ENCODE data around the gene ZBTB11.
"Not testable (repeated sequence)": the region's sequence is repeated elsewhere in the genome, so short reads cannot be mapped to it uniquely, and the experiment has no call there.

ZBTB11 gene

GRCh38 chr3:101676765-101677435, at the start of gene ZBTB11:
ZBTB11 (minus strand) TSS chr3:101677132; CDS start chr3:101676914, 218 bp downstream.
- DNase-seq, result peak; percentile 100

GRCh38 chr3:101725890-101726275, 49.0 kb upstream of the ZBTB11 start:
- no peak for DNase-seq

- DNase-seq, result peak; percentile 43
These were observed 48.4 kb upstream of the ZBTB11 start for GRCh38 chr3:101725194-101725889.

GRCh38 chr3:101724329-101725193, 47.6 kb upstream of the ZBTB11 start, which contains the start of gene CEP97:
CEP97 (plus strand) TSS chr3:101724614; CDS start chr3:101724677, 63 bp downstream.
- DNase-seq, result peak; percentile 94

- peak; percentile 9 for DNase-seq
These were observed 45.7 kb upstream of the ZBTB11 start for GRCh38 chr3:101722394-101723173.

GRCh38 chr3:101720851-101721840, 44.2 kb upstream of the ZBTB11 start:
- DNase-seq, result peak; percentile 21

GRCh38 chr3:101719604-101720185, 42.8 kb upstream of the ZBTB11 start:
- no peak for DNase-seq

- DNase-seq, result no peak
These were observed 41.5 kb upstream of the ZBTB11 start for GRCh38 chr3:101718455-101718854.

GRCh38 chr3:101709126-101709525, 32.2 kb upstream of the ZBTB11 start:
- DNase-seq, result no peak

GRCh38 chr3:101704639-101705038, 27.7 kb upstream of the ZBTB11 start:
- DNase-seq, result not testable (repeated sequence)

- DNase-seq, result no peak
These were observed 26.2 kb upstream of the ZBTB11 start for GRCh38 chr3:101703169-101703568.

- DNase-seq, result no peak
These were observed 25.8 kb upstream of the ZBTB11 start for GRCh38 chr3:101702726-101703125.

- no peak for DNase-seq
These were observed 25.0 kb upstream of the ZBTB11 start for GRCh38 chr3:101701696-101702634.

GRCh38 chr3:101695779-101696372, 18.9 kb upstream of the ZBTB11 start:
- DNase-seq, result no peak

- DNase-seq, result not testable (repeated sequence)
These were observed 17.9 kb upstream of the ZBTB11 start for GRCh38 chr3:101694836-101695235.

- peak; percentile 51 for DNase-seq
These were observed 16.6 kb upstream of the ZBTB11 start for GRCh38 chr3:101693540-101693939.

GRCh38 chr3:101691685-101692671, 15.0 kb upstream of the ZBTB11 start:
- DNase-seq, result not testable (repeated sequence)

GRCh38 chr3:101690972-101691371, 14.0 kb upstream of the ZBTB11 start:
- DNase-seq, result no peak

Measured in activated CD4-positive, alpha-beta T cell treated with anti-CD3 and anti-CD28 coated beads for 48 hours (primary cell).